Hepatic stellate cell (primary cell): Measurements from ENCODE around the gene ERMAP.
"Not testable (repeated sequence)": the region's sequence is repeated elsewhere in the genome, so short reads cannot be mapped to it uniquely, and the experiment has no call there.

Experiments used
- DNase-seq: peaks from one replicate; pipeline ENCODE4 v3.0.0; 2011; ENCODE audit warnings: low spot score

Gene ERMAP

GRCh38 chr1:42807056-42807668, 9.8 kb upstream of the ERMAP start:
- no peak for DNase-seq

GRCh38 chr1:42814815-42815214, 2.1 kb upstream of the ERMAP start:
- DNase-seq, result not testable (repeated sequence)

- DNase-seq, result peak; percentile 9
Measured at GRCh38 chr1:42815941-42816584, 859 bp upstream of the ERMAP start.

- no peak for DNase-seq
Measured at GRCh38 chr1:42817440-42817767, 482 bp downstream of the ERMAP start.

GRCh38 chr1:42817976-42818375, 1.1 kb downstream of the ERMAP start:
- DNase-seq, result no peak

GRCh38 chr1:42820813-42821212, 3.9 kb downstream of the ERMAP start:
- DNase-seq, result no peak

GRCh38 chr1:42821690-42822089, 4.8 kb downstream of the ERMAP start:
- DNase-seq, result no peak

GRCh38 chr1:42822800-42823392, 6.0 kb downstream of the ERMAP start:
- DNase-seq, result peak; percentile 10

- DNase-seq, result no peak
Measured at GRCh38 chr1:42824481-42825035, 7.6 kb downstream of the ERMAP start.

GRCh38 chr1:42825036-42825851, 8.3 kb downstream of the ERMAP start:
- no peak for DNase-seq

GRCh38 chr1:42830631-42831030, 13.7 kb downstream of the ERMAP start:
- no peak for DNase-seq

- DNase-seq, result no peak
Measured at GRCh38 chr1:42831273-42831672, 14.4 kb downstream of the ERMAP start.

- DNase-seq, result no peak
Measured at GRCh38 chr1:42832641-42833240, 15.8 kb downstream of the ERMAP start.

GRCh38 chr1:42833981-42834380, 17.1 kb downstream of the ERMAP start:
- no peak for DNase-seq

- no peak for DNase-seq
Measured at GRCh38 chr1:42834803-42835202, 17.9 kb downstream of the ERMAP start.

- no peak for DNase-seq
Measured at GRCh38 chr1:42835422-42835821, 18.5 kb downstream of the ERMAP start.

GRCh38 chr1:42837709-42838108, 20.8 kb downstream of the ERMAP start:
- no peak for DNase-seq

GRCh38 chr1:42838482-42839190, 21.7 kb downstream of the ERMAP start:
- DNase-seq, result no peak

- DNase-seq, result no peak
Measured at GRCh38 chr1:42841010-42841409, 24.1 kb downstream of the ERMAP start.

- no peak for DNase-seq
Measured at GRCh38 chr1:42841440-42842147, 24.7 kb downstream of the ERMAP start.

- DNase-seq, result no peak
Measured at GRCh38 chr1:42844592-42845140, 27.7 kb downstream of the ERMAP start.
